Stimulated activated CD4-positive, alpha-beta T cell treated with anti-CD3 and anti-CD28 coated beads, Interleukin-2, amount 100 ng/mL, for 48 hours (primary cell): ENCODE data around the gene GUCY2F.

Source experiments
- DNase-seq, 2 donors: peaks; one replicate each; pipeline ENCODE4 v3.0.0-alpha.2; 2020

The GUCY2F gene

DNA sequence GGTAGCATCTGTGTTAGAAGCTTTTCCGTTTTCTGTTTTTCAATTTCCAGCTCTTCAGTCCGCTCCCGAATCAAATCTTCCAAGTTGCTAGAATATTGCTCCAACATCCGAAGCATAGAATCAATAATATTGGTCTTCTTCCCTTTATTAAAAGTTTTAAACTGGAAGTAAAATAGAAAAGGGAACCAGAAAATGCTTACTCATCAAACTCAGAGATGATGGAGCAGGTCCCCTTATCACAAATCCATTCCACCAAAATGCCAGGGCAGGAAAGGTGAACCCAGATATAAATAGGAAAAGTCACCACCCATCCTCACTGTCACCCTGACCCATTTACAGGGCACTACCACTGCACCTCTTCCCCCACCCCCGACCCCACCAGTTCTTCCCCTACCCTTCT, 89.0 kb downstream of the GUCY2F start:
- no peak for DNase-seq

DNA sequence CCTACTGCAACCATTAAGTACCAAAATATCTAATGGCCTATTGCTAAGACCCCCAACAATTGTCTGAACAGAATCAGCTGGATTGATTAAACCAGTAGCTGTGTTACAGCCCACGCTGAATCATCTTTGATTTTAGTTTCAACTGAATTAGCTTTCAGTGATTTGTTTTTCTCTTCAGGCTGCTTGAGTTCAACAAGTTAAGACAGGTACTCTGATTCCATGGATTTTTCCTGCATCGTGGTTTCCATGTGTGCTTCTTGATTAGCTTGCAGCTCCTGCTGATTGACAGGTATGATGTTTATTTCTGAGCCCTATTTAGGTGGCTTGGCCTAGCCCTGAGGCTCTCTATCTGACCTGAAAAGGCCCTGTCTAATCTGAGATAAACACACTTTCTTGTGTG, 91.3 kb downstream of the GUCY2F start:
- DNase-seq = no peak

DNA sequence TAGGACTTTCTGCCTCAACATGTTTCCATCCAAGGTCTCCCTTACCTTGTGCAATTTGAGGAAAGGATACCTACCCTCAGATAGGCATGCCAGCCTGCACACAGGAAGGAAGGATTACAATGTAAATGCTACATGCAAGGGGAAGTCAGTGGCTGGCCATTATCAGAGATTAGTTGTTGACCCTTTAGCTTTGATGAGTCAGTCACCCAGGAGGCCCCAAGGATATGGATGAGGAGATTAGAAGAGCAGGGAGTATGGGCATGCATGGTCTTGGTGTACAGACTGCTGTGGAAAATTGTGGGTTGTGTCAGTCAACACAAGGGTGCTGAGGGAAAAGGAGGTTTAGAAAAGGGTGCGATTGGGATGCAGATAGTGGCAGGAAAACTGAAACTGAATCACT, 92.0 kb downstream of the GUCY2F start:
- no peak for DNase-seq

DNA sequence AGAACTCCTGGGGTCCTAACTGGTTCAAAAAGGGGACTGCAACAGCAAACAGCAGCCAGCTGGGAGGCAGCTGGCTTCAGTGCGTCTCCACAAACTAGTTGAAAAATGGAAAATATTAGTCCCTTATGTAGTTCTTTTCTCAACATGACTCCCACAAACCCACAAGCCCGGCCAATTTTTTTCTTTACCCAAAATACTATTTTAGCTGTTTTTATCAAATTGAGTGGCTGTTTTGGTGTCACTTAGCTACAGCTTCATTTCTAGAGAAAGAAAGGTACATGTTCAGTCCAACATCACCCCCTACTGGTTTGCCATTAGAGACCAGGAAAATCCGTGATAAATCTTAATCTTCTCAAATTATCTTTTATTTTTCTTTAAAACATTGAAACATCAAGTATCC, 97.2 kb downstream of the GUCY2F start:
- no peak for DNase-seq

DNA sequence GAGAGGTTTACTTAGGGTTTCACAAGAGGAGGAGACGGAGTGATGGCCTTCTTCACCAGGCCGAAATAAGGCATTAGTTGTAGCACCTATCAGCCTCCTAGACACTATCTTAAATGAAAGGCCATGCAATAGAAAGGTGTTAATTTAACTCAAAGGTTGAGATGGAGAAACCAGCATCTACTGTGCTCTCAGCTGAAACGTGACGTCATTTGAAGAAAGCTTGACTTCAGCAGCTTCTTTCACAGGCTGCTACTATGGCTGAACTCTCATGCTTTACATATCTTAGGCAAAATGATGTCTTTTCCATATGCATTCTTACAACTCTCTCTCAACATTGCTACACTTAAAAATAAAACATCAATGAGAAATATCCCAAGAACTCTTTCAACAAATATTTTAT, 99.6 kb downstream of the GUCY2F start:
- no peak for DNase-seq

DNA sequence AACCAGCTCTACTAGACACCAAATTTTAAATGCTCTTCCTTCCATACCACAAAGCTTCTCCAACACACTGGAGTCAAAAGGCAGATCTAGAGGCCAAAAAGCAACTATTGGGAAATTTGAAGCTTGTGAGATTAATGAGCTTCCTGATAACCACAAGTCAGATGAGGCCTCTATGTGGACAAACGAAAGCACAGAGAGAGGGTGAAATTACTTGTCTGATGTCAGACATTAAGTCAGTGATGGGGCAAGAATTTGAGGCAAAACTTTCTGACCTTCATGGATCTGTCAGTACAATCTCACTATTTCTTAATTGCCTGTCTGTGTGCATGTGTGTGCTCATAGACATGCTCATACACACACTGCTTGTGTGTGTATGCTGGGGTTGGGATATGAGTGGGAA, 103.6 kb downstream of the GUCY2F start:
- no peak for DNase-seq

DNA sequence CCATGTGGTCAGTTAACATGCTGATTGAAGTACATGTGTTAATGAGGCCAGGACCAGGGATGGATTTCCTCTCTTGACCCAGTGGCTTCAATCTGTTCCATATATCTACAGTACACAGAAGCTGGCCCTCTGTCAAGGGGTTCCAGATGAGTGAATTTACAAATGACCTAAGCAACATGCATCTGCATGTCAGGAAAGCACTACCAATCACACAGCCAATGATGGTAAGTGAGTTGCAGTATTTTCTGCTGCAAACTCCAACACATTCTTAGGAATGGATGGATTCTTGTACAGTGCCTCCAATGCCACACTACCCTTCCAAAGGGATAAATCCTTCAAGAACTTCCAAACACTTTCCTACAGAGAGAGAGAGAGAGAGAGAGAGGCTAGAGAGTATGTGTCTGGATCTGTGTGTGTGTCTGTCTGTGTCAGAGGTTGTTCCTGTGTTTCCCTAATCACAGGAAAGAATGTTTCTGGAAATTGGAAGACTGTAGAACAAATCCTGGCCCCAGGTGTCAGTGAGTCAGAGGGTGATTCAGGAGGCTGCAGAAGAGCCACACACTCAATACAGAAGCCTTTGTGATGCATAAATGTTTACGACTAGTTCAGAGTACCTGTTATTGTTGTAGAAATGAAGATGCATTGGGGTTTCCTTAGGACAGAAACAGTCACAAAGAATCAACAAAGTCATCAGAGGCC, 107.5 kb downstream of the GUCY2F start:
- no peak for DNase-seq

DNA sequence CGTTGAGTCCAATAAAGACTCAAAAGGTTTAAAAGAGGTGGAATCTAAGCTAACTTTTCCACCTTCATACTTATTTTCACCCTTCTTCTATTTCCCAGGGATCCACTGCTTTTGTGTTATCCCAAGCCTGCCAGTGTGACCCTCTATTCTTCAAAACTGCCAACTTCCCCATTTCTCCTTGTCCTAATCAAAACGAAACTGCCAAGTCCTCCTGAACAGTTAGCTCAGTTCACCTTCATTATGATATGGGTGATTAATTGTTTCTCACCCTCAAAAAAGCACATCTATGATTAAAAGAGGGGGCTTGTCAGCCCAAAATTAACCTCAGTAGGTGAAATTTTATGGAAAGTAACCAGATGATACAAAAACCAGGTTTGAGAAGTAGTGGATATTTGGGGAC, 108.4 kb downstream of the GUCY2F start:
- no peak for DNase-seq

DNA sequence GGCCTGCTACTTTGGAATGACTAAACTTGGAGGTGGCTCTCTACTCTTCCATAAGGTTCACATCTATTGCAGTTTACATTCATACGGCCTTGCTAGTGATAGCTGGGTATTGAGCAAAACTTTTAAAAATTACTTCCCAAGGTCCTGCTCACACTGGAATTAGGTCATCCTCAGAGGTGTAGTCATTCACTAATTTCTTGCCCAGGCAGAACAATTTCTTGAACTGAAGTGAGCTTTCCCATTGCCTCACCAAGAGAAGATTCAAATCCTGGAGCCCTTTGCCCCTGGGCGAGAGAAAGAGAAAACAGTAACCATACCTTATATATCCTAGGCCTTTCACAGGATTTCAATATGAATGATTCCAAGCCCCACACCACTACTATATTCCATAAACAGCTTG, 109.2 kb downstream of the GUCY2F start:
- no peak for DNase-seq

DNA sequence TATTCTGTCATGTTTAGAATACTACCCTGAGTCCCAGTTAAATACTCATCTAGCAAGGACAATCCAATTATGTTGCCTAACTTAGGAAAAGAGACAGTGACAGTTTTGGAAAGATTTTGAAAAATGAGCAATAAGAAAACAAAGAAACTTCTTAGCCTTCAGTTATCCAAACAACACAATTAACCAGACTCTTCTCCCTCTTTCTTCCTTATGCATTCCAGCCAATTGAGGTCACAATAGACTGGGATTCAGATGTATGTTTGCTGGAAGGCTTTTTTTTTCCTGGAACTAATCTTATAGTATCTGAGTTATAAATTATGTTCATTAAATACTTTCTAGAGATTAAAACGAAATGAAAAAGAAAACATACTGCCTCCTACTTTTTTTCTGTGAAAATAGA, 109.6 kb downstream of the GUCY2F start:
- no peak for DNase-seq

DNA sequence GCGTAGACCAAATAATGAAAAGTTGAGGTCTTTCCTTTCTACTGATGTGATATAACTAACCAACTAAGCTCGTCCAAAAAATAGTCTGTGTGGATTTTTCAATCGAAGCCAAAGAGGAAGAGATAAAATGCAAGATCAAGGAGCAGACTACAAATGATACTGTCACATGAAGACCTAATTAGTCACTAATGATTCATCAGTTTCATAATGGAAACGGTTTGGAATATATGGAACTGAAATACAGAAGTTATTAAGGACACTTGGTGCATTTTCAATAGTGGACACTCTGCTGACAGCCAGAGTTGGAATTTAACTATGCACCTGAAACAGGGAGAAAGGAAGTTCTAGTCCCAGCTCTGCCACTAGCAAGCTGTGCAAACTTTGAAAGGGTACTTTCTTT, 119.8 kb downstream of the GUCY2F start:
- no peak for DNase-seq

DNA sequence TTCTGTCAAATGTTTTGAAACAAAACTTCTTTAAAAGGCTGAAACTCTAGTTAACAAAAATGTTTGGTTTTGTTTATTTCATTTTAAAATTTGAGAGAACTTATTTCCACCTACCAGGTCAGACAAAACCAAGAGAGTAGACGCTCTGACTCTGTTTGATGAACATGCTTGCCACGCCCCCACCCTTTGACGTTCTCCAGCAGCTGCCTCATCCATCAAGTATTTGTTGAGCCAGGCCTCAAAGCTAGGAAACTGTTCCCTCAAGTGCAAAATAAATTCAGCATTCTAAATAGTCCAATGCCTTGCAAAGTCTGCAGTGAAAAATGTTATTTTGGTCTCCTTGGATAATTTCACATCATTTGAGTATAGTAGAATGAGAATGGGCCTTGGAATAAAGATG, 121.6 kb downstream of the GUCY2F start:
- DNase-seq = no peak

DNA sequence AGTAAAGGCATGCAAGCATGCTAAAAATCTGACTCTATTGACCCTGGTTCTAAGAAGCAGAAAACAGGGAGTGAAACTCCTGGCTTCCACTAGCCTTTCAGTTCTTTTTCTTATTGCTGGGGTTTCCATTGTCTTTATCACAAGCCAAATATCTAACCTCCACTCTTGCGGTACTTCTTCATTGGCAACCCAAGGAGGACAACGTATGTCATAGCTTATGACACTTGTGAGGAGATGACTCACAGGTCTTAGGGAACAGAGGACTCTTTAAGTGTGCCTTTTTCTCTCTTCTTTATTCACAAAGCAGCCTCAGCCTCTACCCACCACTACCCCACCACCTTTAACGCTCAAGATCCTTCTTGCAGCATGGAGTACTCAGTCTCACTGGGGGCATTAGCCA, 124.2 kb downstream of the GUCY2F start:
- no peak for DNase-seq

DNA sequence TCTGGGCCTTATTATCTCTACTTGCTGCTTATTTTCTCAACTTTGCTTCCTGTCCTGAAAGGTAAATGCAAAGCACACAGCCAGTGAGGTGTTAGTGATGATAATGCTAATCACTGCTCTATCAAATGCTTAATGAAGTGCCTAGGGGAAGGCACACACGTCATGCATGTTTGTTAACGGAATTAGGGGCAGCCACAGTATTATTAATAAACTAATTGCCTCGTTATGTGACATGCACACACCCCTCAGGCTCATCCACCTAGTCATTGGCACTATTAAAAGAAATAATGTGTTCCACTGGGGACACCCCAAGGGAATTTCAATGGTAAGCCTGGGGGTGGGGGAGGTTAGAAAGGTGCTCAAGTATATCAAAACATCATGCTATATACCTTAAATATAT, 125.2 kb downstream of the GUCY2F start:
- DNase-seq = no peak

DNA sequence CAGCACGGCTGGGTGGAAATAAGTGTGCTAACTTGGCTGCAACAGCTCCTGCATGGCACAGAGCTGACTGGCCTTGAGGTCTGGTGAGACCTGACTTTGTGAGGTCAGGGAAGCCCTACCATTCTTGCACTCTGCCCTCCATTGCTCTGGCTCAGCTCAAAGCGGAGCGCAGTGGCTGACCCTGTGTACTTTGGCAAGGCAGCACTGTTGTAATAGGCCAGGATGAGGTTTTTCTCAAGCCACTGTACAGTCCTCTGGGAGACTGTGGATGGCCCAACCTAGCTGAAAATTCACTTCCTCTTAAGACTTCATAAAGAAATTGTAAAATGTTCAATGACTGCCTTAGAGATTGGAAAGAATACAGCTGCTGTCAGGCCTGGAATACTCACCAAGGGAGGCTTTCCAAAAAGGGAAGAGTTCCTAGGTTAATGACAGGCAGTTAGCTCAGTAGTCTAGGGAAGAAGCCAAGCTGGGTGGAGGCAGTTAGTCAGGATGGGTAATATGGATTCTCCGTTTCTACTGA, 129.8 kb downstream of the GUCY2F start:
- no peak for DNase-seq

DNA sequence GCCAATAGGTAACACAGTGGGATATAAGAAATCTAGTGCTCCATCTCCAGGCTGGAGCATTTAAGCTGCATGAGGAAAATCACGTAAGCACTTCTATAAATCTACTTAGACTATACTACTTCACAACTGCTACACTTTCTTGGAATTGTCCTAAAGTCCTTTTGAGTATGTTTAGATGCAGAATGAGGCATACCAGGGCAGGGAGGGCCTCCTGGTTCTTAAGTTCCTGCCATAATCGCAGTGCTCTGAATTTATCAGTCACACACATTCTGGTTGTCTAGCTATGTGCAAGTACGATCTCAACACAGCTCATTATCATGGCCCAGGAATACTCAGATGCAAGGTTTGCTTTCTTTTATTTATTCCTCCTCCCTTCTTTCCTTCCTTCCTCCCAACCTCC, 130.3 kb downstream of the GUCY2F start:
- DNase-seq = no peak

DNA sequence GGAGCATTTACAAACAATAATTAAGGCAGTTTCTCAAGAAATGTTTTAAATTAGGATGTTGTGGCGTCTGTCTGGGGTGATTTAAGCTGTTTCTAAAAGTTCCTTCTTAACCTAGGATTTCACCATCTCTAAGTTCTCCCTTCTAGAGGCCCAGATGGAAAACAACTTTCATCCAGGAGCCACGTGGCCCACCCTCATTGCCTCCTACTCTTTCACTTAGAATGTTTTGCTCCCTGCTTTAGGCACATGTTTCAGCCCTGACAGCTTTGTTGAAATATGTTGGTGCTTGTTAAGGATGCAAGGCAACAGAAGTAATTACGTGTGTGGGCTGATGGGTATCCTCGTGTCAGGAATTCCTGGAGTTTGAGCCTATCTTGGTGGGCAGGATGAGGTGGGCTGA, 131.3 kb downstream of the GUCY2F start:
- DNase-seq = no peak

DNA sequence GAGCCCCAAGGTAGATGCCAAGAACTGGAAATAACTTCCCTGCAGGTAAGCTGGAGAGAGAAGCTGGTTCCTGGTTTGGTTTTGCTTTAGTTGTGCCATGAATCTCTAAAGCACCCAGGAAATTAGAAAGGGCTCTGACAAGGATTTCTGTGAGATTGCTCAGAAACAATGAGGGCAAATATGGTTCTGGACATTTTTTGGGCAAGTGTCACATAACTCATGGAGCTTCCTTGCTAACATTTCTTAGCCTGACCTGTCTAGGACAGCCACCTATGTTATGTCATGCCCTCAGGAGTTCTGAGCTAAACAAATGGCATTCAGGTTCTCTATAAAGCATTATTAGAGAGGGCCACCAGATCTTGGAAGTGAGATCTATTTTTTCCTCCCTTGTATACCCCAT, 131.8 kb downstream of the GUCY2F start:
- DNase-seq = no peak

DNA sequence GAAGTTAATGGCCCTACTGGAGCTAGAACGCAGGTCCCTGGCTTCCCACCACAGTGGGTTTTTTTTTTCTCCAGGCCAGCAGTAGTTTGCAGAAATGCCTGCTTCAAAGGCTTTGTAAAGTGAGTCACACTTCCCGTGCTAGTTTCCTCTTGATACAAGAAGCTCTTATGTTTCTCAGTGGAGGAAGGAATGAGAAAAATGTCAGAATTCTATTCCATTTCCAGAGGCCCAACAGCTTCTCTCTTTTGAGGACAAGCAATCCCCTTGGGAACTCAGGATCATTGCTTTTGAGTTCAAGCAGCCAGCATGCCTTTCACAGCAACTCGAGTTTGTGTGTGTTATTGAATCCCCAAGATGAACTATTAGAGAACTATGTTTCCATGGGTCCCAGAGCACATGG, 134.3 kb downstream of the GUCY2F start:
- no peak for DNase-seq

DNA sequence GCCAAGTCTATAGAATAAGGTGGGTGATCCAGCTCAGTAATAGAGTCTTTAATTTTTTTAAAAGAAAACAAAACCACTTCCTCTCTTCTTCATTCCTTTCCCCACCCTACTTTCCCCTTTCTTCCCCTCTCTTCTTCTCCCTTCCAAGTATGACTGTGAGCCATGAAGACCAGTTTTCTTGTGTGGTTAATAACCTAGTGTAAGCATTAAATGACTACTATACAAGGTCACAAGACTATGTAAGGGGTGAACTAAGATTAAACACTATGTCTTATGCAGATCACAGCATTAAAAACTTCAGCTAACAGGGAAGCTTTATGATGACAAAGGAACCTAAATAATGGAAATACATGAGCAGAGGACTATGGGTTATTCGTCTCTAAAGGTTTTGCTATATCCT, 135.4 kb downstream of the GUCY2F start:
- no peak for DNase-seq

DNA sequence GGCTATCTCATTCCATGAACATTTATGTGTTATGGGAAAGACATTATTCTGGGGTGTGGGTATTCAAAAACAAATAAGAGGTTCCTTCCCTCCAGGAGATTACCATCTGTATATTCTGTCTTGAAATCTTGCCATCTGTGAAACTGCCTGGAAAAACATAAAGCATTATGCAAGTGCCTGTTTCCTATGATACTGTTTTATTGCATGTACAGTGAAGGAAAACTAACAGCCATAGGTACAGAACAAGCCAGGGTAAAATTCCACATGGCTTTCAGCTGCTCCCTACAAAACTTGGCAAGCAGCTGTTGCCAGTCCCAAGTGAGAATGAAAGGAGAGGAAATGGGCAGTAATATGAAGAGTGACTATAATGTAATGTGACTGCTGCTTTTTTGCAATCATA, 136.0 kb downstream of the GUCY2F start:
- DNase-seq = no peak

DNA sequence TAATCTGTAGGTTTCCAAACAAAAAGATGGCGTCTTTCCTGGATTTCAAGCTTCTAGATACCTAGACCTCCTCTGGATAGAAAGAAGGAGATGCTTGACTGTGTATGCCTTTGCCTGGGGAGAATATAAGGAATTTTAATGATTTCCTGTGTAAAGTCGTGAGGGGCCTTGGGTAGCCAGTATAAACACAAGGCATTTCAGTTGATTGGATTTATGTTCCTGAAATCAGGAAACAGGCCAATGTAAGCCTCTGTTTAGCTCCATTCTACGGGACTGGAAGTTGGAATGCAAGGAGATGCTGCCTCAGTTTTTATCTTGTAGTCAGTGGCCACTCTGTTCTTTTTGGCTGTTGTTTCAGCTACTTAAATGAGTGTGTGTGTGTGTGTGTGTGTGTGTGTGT, 137.2 kb downstream of the GUCY2F start:
- no peak for DNase-seq

DNA sequence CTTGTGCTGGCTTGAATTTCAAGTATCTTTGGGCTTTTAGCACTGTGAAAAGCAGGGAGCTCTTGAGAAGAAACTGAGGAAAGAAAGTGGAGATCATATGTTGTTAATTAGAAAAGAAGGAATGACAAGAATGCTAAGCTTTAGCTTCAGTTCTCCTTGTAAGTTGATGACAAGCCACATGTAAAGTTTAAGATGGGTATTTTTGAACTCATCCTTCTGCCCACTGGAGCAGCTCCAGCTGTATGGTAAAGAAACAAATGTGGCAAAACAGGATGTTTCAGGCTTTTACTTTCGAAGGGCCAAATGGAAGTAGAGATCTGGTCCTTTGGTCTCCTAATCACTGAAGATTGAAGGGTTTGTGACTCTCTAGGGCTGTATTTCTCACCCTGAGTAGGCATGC, 137.8 kb downstream of the GUCY2F start:
- DNase-seq = no peak

DNA sequence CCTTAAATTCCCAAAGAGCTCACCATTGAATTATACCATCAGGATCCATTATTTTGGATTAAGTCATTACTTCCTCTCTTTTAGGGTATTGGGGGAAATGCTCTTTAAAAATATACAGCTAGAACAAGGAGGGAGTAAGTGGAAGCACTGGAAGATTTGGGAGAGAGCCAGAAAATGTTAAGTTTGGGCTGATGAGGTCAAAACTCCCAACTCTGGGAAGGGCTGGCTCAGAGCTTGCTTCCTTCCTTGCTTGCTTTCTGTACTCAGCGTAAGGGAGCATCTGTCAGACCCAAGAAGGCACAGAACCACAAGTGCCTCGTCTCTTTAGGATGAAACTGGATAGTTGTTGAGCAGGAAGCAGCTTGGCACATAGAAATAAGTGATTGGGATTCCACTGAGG, 138.2 kb downstream of the GUCY2F start:
- DNase-seq = no peak

DNA sequence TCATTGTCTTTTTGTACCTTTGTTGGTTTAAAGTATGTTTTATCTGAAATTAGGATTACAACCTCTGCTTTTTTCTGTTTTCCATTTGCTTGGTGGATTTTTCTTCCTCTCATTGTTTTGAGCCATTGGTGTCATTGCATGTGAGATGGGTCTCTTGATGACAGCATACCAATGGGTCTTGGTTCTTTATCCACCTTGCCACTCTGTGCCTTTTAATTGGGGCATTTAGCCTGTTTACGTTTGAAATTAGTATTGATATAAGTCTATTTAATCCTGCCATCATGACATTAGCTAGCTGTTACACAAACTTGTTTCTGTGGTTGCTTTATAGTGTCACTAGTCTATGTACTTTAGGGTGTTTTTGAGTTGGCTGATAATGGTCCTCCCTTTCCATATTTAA, 145.7 kb downstream of the GUCY2F start:
- DNase-seq = no peak

DNA sequence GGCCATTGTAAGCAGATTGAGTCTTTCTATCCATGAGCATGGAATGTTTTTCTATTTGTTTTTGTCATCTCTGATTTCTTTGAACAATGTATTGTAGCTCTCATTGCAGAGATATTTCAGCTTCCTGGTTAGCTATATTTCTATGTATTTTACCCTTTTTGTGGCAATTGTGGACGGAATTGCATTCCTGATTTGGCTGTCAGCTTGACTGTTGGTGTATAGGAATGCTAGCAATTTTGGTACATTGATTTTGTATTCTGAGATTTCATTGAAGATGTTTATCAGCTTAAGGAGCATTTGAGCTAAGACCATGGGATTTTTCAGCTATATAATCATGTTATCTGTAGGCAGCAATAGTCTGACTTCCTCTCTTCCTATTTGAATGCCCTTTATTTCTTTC, 154.6 kb downstream of the GUCY2F start:
- no peak for DNase-seq
